Mammary epithelial cell (primary cell): ENCODE data around the gene LSM14A.

Source experiments
- EZH2 ChIP-seq: IDR thresholded peaks from 2 replicates; pipeline ENCODE4 v1.6.1; 2012; ENCODE audit warnings: low read length, inconsistent platforms, borderline replicate concordance
- TF ChIP-seq, protein P1 (sequence below), 2 donors: IDR thresholded peaks in 1 of 2; conservative IDR thresholded peaks in 1 of 2; 2 replicates each; pipeline ENCODE4 v1.5.1; 2011 to 2012; ENCODE audit warnings: inconsistent platforms in 2 of 2, low read length in 2 of 2, mild to moderate bottlenecking in 2 of 2, control low read depth in 1 of 2, low read depth in 1 of 2; ENCODE audit not compliant: insufficient read depth in 1 of 2; ENCODE audit errors: extremely low read depth in 1 of 2

DNA sequence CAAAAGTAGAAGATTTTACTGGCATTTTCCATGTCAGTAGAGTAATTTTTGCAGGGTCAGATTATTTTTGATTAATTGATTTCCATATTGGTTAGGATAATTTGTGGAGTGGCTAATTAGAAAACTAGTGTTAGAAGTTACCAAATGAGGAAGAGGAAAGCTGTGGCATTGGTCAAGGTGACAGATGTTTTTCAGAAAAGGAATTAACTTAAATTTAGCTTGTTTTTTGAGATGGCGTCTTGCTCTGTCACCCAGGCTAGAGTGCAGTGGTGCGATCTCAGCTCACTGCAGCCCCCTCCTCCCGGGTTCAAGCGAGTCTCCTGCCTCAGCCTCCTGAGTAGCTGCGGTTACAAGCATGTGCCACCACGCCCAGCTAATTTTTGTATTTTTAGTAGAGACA lies 28.8 kb downstream of the LSM14A start:
- no peak for TF ChIP-seq EZH2
- TF ChIP-seq, protein P1, sequence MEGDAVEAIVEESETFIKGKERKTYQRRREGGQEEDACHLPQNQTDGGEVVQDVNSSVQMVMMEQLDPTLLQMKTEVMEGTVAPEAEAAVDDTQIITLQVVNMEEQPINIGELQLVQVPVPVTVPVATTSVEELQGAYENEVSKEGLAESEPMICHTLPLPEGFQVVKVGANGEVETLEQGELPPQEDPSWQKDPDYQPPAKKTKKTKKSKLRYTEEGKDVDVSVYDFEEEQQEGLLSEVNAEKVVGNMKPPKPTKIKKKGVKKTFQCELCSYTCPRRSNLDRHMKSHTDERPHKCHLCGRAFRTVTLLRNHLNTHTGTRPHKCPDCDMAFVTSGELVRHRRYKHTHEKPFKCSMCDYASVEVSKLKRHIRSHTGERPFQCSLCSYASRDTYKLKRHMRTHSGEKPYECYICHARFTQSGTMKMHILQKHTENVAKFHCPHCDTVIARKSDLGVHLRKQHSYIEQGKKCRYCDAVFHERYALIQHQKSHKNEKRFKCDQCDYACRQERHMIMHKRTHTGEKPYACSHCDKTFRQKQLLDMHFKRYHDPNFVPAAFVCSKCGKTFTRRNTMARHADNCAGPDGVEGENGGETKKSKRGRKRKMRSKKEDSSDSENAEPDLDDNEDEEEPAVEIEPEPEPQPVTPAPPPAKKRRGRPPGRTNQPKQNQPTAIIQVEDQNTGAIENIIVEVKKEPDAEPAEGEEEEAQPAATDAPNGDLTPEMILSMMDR (conservative IDR thresholded peaks at IDR 0.05 in 1 of 2, IDR thresholded peaks at IDR 0.05 in 1 of 2; ENCODE audit: extremely low read depth in 1 of 2, insufficient read depth in 1 of 2, low read depth in 1 of 2, low read length in 2 of 2) = no peak
